HG03045 (cell line): ENCODE results near the gene CHST5.
"Not testable (repeated sequence)": the region's sequence is repeated elsewhere in the genome, so short reads cannot be mapped to it uniquely, and the experiment has no call there.

Experiments
- ATAC-seq: cut with Tn5 transposase; IDR thresholded peaks from one replicate; pipeline ENCODE4 v1.9.1; 2021; ENCODE audit warnings: mild to moderate bottlenecking, moderate library complexity; ENCODE audit not compliant: unreplicated experiment

Gene CHST5

DNA sequence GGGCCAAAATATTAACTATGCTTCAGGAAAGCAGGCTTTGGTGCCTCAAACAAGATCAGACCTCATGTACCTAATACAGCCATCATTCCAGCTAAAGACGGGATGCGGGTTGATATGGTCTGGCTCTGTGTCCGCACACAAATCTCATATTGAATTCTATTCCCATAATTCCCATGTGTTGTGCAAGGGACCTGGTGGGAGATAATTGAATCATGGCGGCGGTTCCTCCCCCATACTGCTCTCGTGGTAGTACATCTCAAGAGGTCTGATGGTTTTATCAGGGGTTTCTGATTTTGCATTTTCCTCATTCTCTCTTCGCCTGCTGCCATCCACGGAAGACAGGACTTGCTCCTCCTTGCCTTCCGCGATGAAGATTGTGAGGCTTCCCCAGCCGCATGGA lies 21.6 kb downstream of the CHST5 start:
- no peak for ATAC-seq

DNA sequence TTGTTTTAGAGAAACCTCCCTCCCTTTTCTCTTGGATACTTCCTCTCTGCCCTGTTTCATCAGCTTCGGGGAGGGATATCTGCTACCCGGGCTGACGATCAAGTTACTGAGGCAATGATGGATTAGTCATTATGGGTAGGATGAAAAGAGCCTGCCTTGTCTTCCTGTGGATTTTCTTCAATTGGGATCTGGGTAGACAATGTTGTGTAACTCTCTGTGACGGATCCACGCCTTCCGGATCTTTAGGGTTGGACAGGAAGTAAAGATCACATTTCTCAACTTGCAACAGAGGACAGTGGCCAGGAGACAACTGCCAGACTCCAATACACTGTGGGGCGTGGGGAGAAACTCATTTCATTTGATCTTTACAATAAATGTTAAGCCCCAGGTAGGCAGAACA lies 29.3 kb downstream of the CHST5 start:
- no peak for ATAC-seq

DNA sequence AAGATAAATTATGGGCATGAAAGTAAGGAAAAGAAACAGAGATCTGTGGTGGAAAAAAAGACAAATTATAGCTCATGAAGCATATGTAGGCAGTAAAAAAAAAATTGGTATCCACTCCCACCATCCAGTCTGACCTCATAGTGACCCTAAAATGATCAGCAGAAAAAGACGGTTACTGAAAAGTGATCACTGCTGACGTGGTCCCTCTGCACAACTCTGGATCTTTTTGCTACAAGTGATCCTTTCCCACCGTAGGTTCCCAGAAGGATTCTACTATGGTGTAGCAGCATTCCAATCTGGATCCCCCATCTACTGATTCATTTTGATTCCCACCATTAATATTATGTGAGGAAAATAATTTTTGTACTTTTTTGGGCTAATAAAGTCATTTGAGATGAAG lies 29.8 kb downstream of the CHST5 start:
- no peak for ATAC-seq

DNA sequence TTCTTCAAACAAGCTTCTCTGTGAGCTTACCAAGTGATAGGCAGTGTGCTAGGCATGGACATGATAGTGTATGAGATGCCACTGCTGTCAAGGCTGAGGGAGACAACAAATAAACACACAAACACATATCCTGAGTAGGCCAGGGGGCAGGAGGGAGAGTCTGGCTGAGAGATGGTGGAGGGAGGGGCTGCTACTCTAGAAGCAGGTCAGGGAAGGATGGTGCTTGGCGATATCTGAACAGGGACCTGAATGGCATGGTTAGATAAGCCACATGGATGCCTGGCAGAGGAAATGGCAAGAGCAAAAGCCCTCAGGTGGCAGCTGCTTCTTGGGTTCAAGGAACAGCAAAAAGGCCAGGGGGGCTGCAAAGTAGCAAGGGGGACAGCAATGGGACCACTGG lies 32.1 kb downstream of the CHST5 start:
- ATAC-seq = no peak

DNA sequence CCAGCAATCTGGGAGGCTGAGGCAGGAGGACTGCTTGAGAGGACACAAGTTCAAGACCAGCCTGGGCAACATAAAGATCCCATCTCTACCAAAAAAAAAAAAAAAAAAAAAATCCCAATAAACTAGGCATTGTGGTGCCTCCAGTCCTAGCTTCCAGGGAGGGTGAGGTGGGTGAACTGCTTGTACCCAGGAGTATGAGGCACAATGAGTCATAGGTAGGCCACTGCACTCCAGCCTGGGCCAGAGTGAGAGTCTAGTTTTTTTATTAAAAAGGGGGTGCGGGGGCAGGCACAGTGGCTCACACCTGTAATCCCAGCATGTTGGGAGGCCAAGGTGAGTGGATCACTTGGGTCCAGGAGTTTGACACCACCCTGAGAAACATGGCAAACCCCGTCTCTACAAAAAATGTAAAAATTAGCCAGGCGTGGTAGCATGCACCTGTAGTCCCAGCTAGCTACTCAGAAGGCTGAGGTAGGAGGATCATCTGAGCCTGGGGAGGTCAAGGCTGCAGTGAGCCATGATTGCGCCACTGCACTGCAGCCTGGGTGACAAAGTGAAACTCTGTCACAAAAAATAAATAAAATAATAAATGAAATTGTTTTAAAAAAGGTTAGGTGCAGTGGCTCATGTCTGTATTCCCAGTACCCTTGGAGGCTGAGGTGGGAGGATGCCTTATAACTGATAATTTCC lies 32.8 kb downstream of the CHST5 start:
- no peak for ATAC-seq

DNA sequence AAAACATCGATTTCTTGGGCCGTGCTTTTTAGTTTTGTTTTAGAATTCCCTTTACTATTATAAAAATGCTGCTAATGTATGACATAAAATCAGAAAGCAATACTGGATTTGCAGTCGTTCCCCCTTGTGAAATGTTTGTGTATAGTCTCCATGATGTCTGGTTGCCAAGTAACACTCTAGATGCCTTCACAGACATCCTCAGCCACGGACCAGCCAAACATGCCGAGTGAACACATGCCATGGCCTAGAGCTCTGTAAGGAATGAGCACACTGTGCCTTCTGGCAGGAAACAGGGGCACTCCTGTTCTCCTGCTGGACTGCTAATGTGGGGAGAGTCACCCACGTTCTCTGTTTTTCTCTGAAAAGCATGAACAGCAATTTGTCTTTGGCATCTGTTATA lies 34.1 kb downstream of the CHST5 start:
- ATAC-seq = not testable (repeated sequence)

DNA sequence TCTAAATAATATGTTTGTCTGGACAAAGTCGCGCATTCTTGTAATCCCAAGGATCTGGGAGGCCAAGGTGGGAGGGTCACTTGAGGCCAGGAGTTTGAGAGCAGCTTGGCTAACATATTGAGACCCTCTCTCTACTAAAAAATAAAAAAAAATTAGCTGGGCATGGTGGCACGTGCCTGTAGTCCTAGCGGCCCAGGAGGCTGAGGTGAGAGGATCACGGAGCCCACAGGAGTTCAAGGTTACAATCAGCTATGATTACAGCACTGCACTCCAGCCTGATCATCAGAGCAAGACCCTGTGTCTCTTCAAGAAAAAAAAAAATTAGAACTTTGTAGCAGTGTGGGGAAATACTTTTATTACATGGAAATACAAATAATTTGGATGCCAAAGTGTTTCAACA lies 34.5 kb downstream of the CHST5 start:
- no peak for ATAC-seq

DNA sequence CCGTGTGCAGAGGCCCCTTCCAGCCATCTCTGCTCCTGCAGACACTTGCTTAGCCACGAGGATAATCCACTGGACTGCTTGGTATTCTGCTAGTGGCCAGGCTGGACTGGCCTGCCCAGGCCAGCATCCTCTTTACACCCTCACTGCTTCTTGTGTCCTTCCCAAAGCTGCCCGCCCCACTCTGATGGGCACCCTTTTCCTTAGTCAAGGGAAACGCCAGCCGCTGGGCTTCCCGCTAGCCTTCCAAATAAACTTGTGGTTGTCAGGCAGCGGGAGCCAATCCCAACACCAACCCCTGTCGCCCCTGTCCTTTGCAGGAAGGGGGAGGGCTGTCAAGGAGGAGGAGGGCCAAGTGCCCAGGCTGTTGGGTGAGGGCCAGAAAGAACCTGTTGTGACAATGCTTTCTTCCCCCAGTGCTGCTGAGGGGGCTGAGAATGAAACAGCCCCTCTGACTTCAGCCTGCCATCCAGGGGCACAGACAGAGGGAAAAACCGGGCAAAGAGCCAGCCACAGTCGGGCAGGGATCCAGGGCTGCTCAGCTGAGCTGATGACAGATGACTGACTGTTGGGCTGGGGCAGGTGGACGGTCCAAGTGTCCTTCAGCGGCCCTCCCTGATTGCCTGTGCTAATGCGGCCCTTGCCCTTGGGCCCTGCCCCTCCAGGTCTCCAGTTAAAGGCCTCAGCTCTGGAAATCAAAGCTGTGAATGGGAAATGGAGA lies 37.1 kb downstream of the CHST5 start:
- ATAC-seq = not testable (repeated sequence)

DNA sequence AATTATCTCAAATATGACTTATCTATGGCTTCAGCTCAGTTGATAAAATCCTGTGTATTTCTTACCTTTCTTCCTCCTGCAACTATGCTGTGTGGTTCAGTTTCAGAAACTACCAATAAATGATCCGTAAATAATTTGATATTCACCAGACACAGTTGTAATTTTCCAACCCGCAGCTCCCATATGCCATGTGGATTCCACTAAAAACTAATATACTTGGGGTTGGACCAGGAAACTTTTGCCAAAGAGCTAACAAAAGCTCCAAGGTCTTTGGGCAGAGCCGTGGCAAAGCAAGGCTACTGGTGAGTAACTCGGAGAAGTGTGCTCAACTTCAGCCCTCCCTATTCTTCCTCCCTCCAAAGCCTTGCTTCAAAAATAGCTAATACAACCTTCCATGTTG lies 38.4 kb downstream of the CHST5 start:
- ATAC-seq = no peak

DNA sequence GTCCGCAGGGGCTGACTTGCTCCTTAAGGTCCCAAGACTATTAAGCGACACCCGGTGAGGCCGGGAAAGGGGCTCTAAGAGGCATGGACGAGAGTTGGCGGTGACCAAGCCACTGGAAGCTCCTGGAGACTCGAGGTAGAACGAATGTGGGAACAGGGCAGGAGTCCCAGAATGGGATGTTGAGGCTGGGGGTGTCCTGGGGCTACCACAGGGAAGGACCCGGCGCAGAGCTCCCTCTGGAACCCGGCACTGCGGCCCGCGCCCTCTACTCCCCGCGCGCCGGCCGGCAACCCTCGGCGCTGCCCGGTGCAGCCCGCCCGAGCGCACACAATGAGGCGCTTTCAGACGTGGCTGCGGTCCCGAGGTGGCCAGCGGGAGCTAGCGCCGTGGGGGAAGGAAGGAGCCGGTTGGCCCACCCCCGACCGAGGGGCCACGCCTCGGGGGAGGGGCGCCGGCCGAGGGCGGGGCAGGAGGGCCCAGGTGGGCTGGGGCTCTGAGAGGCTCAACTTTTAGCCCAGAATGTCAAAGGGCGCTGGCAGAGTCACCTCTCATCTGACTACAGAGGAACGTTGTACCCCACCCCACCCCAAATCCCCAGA lies 40.7 kb downstream of the CHST5 start, which contains the start of gene CHST6:
TSS of gene CHST6 (minus strand) at position 366 of the 599 bp plus-strand sequence. CDS start 15,613 bp downstream, outside the sequence.
- peak; percentile 58 for ATAC-seq

DNA sequence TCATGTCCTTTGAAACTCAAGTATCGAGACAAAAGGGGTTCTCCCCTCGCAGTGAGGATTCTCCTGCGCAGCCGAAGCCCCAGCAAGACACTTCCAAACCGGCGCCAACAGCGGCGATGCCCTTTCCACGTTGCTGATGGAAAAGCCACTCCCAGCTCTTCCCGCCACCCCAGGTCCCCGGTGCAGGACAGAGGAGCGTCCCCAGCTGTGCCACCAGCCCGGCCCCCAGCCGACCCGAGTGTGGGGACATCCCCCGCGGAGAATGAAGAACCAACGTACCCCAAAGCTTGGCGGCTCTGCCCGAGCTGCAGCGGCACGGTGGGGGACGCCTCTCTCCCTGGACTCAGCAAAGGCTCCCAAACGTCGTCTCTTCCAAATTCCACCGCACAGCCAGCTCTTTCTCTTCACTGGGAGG lies 41.2 kb downstream of the CHST5 start:
- ATAC-seq = no peak

DNA sequence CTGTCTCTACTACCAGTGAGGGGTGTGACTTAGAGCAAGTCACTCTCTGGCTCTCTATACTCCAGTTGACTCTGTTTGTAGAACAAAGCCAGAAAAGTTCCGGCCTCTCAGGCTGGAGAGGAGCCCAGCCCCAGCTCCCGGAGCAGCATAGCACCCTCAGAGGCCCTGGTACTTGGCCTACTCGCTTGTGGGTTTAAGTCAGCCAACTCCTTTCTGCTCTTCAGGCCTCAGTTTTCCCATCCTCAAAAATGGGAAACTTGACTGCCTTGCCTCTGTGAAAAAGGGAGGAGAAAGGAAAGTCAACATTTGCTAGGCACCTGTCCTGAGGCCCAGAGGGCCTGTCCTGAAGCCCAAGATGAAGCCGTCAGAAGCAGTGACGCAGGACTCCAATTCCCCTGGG lies 41.7 kb downstream of the CHST5 start:
- no peak for ATAC-seq

DNA sequence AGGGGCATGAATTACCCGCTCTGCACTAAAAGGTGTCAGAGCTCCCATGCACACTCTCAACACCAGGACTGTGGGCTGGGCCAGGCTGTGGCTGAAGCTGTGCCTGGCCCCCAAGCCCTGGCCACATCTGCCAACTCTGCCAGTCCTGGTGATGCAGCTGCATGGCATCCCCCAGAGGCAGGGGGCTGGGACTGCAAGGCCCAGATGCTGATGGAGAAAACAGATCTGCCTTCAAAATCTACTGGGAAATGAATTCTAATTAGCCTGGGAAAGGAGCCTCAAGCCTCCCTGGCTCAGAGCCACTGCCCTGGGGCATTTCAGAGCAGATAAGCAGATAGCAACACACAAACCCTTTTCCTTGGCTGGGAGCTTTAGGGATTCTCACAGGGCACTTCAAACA lies 44.0 kb downstream of the CHST5 start:
- no peak for ATAC-seq

DNA sequence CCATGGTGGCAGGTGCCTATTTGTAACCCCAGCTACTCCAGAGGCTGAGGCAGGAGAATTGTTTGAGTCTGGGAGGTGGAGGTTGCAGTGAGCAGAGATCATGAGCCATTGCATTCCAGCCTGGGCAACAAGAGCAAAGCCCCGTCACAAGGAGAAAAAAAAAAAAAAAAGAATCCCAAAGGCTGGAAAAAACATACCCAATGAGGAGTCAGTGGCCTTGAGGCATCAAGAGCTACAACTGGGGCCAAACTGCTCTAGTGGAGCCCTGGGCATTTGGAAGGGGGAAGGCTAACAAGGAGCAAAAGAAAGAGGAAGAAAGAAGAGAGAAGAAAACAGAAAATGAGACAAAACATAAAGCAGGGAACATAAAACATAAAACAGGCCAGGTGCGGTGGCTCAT lies 47.6 kb downstream of the CHST5 start:
- no peak for ATAC-seq

DNA sequence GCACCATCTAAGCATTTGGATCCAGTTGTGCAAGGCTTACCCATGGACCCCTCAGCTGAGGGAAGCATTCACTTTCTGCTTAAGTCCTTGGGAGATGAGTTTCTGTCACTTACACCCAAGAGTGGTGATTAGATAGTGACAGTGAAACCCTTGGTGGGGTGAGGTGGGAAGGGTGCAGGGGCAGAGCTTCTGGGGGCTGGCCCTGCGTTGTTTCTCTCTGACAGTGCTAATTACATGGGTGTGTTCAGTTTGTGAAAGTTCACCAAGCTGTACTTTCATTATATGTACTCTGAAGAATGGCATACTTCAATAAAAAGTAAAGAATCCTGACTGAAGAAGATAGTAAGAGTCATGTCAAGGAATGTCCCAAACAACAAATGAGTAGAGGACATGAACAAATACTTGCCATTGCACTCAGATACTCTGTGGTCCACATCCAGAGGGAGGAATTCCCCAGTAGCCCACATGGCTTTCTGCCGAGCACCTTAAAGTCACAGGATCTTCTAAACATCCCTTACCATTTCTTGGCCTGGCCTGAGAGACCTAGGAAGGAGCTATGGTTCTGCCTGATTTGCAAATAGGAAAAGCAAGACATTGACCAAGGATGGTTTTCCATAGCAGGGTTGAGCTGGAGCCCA lies 49.1 kb downstream of the CHST5 start:
- ATAC-seq = peak; percentile 70

DNA sequence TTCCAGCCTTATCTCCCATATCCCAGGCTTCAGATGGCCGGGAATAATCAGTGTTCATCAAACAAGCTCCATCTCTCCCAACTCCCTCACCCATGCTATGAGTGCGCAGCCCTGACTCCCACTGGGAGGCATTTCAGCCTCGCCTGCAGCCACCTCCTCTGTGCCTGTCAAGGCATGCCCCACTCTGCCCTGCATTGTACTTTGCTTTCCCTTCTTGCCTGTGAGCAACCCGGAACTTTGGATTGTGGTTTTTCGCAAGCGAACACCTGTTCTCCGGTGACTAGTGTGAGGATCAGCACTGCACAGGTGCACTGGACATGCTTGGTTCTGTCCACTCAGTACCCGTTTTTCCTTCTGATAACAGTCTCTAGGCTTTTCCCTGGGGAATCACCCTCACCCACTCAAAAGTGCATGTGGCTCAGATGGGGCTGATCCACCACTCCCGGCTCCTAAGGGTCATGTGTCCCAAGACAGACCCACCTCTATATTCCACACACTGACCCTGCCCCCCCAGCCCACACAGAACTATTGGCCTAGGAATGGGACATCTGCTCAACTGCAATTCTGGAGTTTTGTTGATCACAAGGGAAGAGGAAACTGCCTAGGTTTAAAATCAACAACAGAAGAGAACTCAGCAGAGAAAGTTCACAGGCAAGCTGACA lies 49.8 kb downstream of the CHST5 start:
- ATAC-seq = no peak

DNA sequence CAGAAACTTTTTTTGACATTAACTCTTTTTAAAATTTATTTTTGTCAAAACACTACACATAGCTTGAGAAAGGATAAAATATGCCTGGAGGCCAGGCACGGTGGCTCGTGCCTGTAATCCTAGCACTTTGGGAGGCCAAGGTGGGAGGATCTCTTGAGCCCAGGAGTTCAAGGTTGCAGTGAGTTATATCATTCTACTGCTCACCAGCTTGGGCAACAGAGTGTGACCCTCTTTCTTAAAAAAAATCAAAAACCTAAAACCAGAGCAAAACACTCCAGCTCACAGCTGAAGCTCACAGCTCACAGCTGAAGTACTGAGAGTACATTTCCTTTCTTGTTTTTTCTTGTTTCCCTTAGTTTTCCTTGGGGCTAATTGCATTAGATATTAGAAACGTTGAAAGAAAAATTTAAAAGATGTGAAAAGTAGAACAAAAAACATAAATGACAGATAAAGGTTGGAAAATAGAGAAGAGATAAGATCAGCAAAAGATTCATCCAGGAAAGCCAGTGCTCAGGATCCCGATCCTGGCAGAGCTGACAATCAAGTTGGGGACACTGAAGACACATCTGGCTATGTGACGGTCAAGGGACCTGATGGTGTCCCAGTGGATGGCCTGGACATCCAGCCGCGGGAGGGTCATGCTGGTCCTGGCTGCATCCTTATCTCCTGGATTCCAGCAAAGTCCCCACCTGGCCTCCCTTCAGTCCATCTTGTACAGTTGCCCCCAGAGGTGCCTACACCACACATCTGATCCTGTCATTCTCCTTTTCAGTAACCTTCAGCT lies 50.5 kb downstream of the CHST5 start:
- ATAC-seq = no peak

DNA sequence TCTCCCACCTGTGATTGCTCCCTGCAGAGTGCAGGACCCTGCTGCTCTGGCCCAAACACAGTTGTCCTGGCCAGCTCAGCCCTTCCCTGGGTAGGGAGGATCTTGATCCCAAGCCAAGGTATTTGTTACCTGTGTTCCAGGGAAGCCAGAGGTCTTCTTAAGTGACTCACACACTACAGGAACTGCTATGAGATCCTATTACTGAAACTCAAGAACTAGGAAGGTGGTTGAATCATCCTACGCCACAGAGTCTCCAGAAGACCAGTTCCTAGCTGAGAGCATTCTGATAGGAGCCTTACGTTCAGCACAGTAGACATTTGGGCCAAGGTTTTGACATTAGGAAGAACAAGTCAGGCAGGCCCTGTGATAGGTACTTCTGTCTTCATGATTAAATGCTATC lies 52.7 kb downstream of the CHST5 start:
- no peak for ATAC-seq

DNA sequence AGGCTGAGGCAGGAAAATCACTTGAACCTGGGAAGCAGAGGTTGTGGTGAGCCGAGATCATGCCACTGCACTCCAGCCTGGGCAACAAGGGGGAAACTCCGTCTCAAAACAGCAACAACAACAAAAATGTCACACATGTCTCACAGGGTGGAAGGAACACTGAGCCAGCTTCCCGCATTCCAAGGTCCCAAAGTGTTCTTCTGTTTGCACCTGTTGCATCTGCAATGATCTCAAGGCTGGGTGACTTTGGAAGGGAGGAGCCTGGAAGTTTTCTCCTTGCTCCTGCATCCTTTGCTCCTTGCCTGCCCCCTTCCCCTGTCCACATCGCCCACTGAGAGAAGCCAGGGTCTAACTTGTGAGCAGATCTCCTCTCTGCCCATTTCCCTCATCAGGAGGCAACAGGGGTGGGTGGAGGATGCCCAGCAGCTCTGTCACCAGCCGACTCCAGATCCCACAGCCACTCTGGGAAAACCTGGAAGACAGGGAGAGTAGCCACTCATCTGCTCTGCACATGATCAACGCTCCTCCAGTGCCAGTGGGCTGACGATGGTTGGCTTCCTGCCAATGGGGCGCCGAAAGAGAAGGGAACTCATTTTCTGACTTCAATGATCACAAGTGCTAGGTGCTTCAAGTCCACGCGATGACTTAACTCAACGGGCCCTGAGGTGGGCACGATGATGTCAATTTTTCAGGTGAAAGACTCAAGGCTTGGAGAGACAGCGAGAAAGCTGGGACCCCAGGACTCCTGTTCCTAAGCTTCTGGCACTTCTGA lies 53.3 kb downstream of the CHST5 start:
- ATAC-seq = no peak

DNA sequence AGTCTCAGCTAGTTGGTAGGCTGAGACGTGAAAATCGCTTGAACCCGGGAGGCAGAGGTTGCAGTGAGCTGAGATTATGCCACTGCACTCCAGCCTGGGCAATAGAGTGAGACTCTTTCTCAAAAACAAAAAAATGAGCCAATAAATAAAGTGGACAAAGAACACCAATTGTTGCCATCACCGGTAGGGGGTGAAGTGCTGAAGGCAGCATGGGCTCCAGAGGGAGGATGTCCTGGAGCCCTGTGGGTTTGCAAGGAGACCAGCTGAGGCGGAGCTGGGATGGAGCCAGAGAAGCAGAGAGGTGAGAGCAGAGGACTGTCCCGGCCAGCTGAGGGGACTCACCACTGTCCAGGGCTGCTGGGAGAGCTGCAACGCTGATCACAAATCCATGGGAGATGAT lies 54.4 kb downstream of the CHST5 start:
- ATAC-seq = no peak
